ENCODE data around the gene YLPM1. TPM values are rescaled to one million over a fixed set of nuclear protein-coding genes. Genes with fewer than 3 reads are reported as not detected.

The YLPM1 gene
- total RNA-seq, 1 donor from 2014 or later: 74.9 TPM

DNA sequence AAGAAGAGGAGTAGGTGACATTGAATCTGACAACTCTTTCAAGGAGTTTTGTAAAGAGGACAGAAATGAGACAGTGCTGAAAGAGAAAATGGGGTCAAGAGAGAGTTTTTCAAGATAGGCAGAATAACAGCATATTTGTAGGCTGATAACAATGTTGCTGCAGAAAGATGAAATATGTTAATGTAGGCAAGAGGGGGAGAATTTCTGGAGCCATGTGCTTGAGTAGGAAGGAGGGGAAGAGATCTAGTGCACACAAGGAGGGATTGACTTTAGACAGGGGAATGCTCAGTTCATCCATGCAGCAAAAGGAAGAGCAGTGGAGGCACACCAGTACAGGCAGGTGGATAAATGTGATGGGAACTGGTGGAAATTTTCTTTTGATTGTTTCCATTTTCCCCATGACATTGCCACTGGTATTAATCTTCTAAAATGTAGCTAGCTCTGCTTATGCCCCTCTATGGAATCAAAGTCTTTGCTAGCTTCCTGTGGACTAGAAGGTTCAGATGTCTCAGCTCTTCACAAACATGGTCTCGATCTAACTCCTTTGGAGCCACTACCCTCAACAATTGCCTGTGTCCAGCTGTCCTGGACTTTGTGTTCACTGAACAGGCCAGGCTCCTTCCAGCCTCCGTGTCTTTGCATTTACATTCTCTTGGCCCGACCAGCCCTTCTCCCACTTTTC is 103.7 kb downstream of the YLPM1 start:
- TF ChIP-seq, protein P1, sequence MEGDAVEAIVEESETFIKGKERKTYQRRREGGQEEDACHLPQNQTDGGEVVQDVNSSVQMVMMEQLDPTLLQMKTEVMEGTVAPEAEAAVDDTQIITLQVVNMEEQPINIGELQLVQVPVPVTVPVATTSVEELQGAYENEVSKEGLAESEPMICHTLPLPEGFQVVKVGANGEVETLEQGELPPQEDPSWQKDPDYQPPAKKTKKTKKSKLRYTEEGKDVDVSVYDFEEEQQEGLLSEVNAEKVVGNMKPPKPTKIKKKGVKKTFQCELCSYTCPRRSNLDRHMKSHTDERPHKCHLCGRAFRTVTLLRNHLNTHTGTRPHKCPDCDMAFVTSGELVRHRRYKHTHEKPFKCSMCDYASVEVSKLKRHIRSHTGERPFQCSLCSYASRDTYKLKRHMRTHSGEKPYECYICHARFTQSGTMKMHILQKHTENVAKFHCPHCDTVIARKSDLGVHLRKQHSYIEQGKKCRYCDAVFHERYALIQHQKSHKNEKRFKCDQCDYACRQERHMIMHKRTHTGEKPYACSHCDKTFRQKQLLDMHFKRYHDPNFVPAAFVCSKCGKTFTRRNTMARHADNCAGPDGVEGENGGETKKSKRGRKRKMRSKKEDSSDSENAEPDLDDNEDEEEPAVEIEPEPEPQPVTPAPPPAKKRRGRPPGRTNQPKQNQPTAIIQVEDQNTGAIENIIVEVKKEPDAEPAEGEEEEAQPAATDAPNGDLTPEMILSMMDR (IDR thresholded peaks at IDR 0.05; ENCODE audit: unreplicated experiment): no peak
- Mint-ChIP-seq H3K27me3 (ENCODE audit: unreplicated experiment) (peaks cover 3% of the 10 kb centered on the region), H3K27ac (ENCODE audit: unreplicated experiment) (no peak overlapping the region), H3K9me3 (ENCODE audit: unreplicated experiment) (no peaks in the 10 kb centered on the region), H3K4me1 (ENCODE audit: unreplicated experiment) (peaks cover 11% of the 10 kb centered on the region), H3K36me3 (ENCODE audit: low read depth, unreplicated experiment) (no peaks in the 10 kb centered on the region), H3K4me3 (ENCODE audit: unreplicated experiment) (peak overlapping the region; percentile 5)
- no peak for DNase-seq (ENCODE audit: low spot score)

GRCh38 chr14:74867673-74868072 is 104.6 kb downstream of the YLPM1 start:
- peaks cover 11% of the 10 kb centered on the region for H3K4me1 Mint-ChIP-seq (ENCODE audit: unreplicated experiment)
- no peak overlapping the region for H3K4me3 Mint-ChIP-seq (ENCODE audit: unreplicated experiment)
- H3K27me3 Mint-ChIP-seq (ENCODE audit: unreplicated experiment): peaks cover 1% of the 10 kb centered on the region
- H3K36me3 Mint-ChIP-seq (ENCODE audit: low read depth, unreplicated experiment): no peaks in the 10 kb centered on the region
- TF ChIP-seq, protein P1 (IDR thresholded peaks at IDR 0.05; ENCODE audit: unreplicated experiment): no peak
- DNase-seq (ENCODE audit: low spot score): no peak
- H3K9me3 Mint-ChIP-seq (ENCODE audit: unreplicated experiment): no peaks in the 10 kb centered on the region
- no peak overlapping the region for H3K27ac Mint-ChIP-seq (ENCODE audit: unreplicated experiment)

DNA sequence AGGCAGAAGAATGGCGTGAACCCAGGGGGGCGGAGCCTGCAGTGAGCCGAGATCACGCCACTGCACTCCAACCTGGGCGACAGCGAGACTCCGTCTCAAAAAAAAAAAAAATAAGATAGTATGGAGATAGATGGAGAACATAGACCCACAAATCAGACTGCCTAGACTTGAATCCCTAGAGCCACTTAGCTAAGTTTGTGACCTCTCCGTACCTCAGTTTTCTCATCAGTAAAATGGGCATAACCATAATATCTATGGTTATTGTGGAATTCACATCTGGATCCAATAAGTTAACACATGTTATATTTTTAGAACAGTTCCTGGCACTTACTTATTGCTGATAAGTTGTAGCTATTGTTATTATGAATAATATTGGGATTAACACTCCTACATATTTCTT is 105.6 kb downstream of the YLPM1 start:
- H3K4me3 Mint-ChIP-seq (ENCODE audit: unreplicated experiment): no peak overlapping the region
- no peak overlapping the region for H3K27ac Mint-ChIP-seq (ENCODE audit: unreplicated experiment)
- DNase-seq (ENCODE audit: low spot score): no peak
- peaks cover 5% of the 10 kb centered on the region for H3K4me1 Mint-ChIP-seq (ENCODE audit: unreplicated experiment)
- no peaks in the 10 kb centered on the region for H3K9me3 Mint-ChIP-seq (ENCODE audit: unreplicated experiment)
- H3K27me3 Mint-ChIP-seq (ENCODE audit: unreplicated experiment): peaks cover 1% of the 10 kb centered on the region
- no peaks in the 10 kb centered on the region for H3K36me3 Mint-ChIP-seq (ENCODE audit: low read depth, unreplicated experiment)
- TF ChIP-seq, protein P1 (IDR thresholded peaks at IDR 0.05; ENCODE audit: unreplicated experiment): no peak

DNA sequence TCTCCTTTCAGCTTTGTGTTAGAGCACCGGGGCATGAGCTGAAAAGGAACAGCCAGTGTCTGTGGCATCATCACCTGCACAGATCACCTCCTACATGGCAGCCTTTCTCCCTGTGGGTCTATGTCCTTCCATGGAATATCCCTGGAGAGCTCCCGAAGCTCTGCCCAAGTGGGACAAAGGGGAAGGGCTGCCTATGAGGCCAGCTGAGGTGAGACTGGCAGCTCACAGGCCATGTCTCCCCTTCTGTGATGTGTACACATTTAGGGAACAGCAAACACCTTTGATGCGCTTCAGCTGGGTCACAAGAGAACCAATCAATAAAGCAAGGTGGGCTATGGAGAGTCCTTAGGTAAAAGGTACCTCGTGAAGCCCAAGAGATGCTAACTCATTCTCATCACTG is 108.7 kb downstream of the YLPM1 start:
- Mint-ChIP-seq H3K9me3 (ENCODE audit: unreplicated experiment) (no peaks in the 10 kb centered on the region), H3K27ac (ENCODE audit: unreplicated experiment) (no peak overlapping the region), H3K4me1 (ENCODE audit: unreplicated experiment) (peaks cover 10% of the 10 kb centered on the region), H3K4me3 (ENCODE audit: unreplicated experiment) (no peak overlapping the region), H3K36me3 (ENCODE audit: low read depth, unreplicated experiment) (no peaks in the 10 kb centered on the region), H3K27me3 (ENCODE audit: unreplicated experiment) (peaks cover 2% of the 10 kb centered on the region)
- no peak for DNase-seq (ENCODE audit: low spot score)
- TF ChIP-seq, protein P1 (IDR thresholded peaks at IDR 0.05; ENCODE audit: unreplicated experiment): no peak

- TF ChIP-seq, protein P1 (IDR thresholded peaks at IDR 0.05; ENCODE audit: unreplicated experiment): no peak
- Mint-ChIP-seq H3K27ac (ENCODE audit: unreplicated experiment) (no peak overlapping the region), H3K9me3 (ENCODE audit: unreplicated experiment) (no peaks in the 10 kb centered on the region), H3K4me1 (ENCODE audit: unreplicated experiment) (peaks cover 10% of the 10 kb centered on the region), H3K4me3 (ENCODE audit: unreplicated experiment) (no peak overlapping the region), H3K36me3 (ENCODE audit: low read depth, unreplicated experiment) (no peaks in the 10 kb centered on the region), H3K27me3 (ENCODE audit: unreplicated experiment) (peaks cover 2% of the 10 kb centered on the region)
- DNase-seq (ENCODE audit: low spot score): no peak
Observed at GRCh38 chr14:74875204-74875603, 112.1 kb downstream of the YLPM1 start.
